AG09309 (cell line): Measurements from ENCODE around the gene CUBN.
A peak's percentile ranks its signal among the peaks of the same experiment; 100 is the strongest.

Source experiments
- DNase-seq: peaks from one replicate; pipeline ENCODE4 v3.0.0-alpha.2; 2010; ENCODE audit warnings: low read depth
- H3K4me3 ChIP-seq: 2 replicates; pipeline ENCODE4 v1.5.1; 2011; ENCODE audit warnings: mild to moderate bottlenecking, low read depth, low read length, moderate library complexity; ENCODE audit not compliant: control insufficient read depth
- CTCF ChIP-seq: IDR thresholded peaks from 2 replicates; pipeline ENCODE4 v1.5.1; 2011; ENCODE audit warnings: mild to moderate bottlenecking, low read depth, low read length, inconsistent platforms; ENCODE audit not compliant: insufficient read depth, control insufficient read depth; ENCODE audit errors: missing control alignments

Gene CUBN

DNA sequence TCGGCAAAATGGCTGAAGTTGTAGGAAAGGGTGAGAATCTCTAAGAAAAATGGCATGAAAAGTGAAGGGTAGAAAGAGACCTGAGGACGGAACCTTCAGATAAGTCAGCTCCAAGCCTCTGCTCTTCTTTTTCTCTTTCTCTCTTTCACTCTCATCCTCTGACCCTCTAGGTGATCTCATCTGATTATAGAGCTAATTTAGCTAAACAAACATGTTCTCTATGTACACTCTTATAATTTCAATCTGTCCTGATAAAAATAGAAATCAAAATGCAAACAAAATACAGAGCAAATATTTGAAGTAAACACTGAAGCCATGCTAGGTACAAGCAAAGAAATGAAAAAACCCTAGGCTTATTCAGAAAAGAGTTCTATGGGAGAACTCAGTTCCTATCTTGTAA is 14.4 kb upstream of the CUBN start:
- DNase-seq, result no peak
- no peak for TF ChIP-seq CTCF
- no peak overlapping the region for H3K4me3 ChIP-seq

DNA sequence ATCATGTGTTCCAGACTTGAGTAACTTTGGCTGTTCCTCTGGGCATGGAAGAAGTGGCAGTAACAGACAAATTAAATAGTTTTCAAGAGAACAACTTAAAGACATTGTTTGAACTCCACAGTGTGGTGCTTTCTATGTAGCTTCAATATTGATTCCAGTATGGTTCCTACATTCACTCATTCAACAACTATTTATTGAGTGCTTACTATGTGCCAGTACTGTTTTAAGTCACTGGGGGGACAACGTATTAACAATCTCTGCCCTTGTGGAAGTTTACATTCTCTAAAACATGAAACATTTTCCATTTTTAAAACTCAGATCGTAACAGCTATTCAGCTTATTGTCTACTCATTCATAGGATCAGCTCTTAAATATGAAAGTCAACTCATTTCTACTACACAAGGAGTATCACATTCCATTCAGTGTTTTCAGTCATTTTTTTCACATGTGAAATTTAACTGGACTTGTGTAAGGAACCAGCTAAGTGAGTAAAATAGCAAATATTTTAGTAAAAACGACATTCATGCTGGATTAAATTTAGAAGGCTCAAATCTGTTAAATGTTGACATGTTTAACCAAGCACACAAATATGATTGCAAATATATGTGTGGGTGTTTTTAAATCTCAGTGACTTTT is 13.6 kb upstream of the CUBN start:
- no peak overlapping the region for H3K4me3 ChIP-seq
- DNase-seq, result peak; percentile 23
- no peak for TF ChIP-seq CTCF

DNA sequence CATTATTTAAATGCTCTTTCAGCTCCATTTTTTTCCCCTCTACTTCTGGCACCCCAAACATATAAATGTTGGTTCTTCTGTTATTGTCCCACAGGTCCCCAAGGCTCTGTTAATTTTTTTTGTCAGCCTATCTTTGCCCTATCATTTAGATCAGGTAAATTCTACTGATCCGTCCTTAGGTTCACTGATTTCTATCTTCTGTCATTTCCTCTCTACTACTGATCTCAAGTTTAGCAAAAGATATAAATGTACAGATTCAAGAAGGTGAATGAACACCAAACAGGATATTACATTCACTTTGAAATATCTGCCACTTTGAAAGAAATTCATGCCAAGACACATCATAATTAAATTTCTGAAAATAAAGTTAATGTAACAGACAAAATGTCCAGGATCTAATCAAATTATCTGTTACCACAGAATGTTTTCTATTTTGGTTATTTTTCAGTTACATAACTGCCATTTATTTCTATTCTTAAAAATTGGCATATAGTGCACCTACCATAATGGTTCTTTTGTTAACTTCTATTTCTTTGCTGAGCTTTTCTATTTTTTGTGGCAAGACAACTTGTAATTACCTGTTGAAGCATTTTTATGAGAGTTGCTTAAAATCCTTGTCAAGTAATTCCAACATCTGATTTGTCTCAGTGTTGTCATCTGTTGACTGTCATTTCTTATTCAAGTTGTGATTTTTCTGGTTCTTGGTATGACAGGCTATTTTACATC is 12.1 kb upstream of the CUBN start:
- no peak for TF ChIP-seq CTCF
- no peak for DNase-seq
- no peak overlapping the region for H3K4me3 ChIP-seq

DNA sequence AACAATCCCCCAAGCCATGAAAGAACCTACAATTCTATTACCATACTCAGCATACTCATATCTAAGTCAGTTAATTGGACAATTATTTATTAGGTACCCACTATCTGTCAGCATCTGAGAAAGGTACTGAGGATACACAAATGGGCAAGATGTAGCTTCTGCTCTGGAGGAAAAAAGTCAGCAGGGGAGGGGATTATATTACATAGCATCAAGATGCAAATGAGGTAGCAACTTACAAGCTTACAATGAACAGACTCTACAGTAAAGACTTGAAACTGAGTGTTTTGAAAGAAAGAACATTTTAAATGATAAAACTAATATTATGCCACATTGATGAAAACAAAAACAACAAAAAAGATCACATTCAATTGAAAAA is 10.8 kb upstream of the CUBN start:
- no peak for DNase-seq
- H3K4me3 ChIP-seq, result no peak overlapping the region
- TF ChIP-seq CTCF, result no peak

DNA sequence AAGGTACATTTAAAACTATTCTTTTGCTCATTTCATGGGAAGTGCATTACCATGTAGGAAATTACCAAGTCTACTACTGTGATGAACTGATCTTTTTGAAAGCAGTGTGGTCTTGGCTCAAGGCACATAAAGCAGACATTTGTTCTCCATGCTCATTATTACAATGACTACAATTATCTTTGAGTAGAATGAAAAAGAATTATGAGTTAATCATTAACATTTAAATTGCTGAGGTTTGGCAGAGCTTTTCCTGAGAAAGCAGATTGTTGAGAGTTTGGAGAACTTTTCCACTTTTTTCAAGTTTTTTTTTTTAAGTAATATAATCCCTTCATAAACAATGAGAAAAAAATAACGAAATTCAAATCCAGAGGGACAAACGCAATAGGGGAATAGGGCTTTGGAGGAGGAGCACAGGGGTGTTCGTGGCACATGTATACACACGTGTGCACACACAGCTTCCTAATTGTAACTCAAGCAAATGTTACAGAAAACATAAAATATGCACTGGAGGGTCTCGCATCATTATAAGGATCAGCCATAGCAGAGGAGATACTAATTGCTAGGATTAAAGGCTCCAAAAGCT is 8.9 kb upstream of the CUBN start:
- DNase-seq, result no peak
- TF ChIP-seq CTCF, result no peak
- no peak overlapping the region for H3K4me3 ChIP-seq

GRCh38 chr10:17134737-17135260 is 5.2 kb upstream of the CUBN start:
- DNase-seq, result no peak
- no peak overlapping the region for H3K4me3 ChIP-seq
- TF ChIP-seq CTCF, result no peak
